ENCODE measurements around the gene TPPP3. TPM values are rescaled to one million over a fixed set of nuclear protein-coding genes. Genes with fewer than 3 reads are reported as not detected.
"Not testable (repeated sequence)": the region's sequence is repeated elsewhere in the genome, so short reads cannot be mapped to it uniquely, and the experiment has no call there.

The TPPP3 gene
- total RNA-seq, 1 donor from 2014 or later, result 3.7 TPM

GRCh38 chr16:67425580-67425979 lies 32.3 kb upstream of the TPPP3 start:
- ATAC-seq, result no peak

- ATAC-seq, result no peak
These were observed 31.8 kb upstream of the TPPP3 start for GRCh38 chr16:67425061-67425460.

GRCh38 chr16:67424261-67424615 lies 30.9 kb upstream of the TPPP3 start:
- ATAC-seq, result no peak

- no peak for ATAC-seq
These were observed 30.4 kb upstream of the TPPP3 start for GRCh38 chr16:67423611-67424260.

GRCh38 chr16:67423015-67423414 lies 29.7 kb upstream of the TPPP3 start:
- ATAC-seq, result no peak

- ATAC-seq, result no peak
These were observed 27.7 kb upstream of the TPPP3 start for GRCh38 chr16:67421030-67421429.

GRCh38 chr16:67419931-67420330 lies 26.6 kb upstream of the TPPP3 start:
- no peak for ATAC-seq

GRCh38 chr16:67419502-67419901 lies 26.2 kb upstream of the TPPP3 start:
- ATAC-seq, result no peak

GRCh38 chr16:67417333-67418061 lies 24.2 kb upstream of the TPPP3 start:
- ATAC-seq, result no peak

GRCh38 chr16:67415872-67416793 lies 22.8 kb upstream of the TPPP3 start, which contains the start of gene ZDHHC1:
TSS of gene ZDHHC1 (minus strand) at chr16:67416477. CDS start at chr16:67407775, 8,702 bp downstream.
- peak; percentile 91 for ATAC-seq

- ATAC-seq, result not testable (repeated sequence)
These were observed 22.1 kb upstream of the TPPP3 start for GRCh38 chr16:67415421-67415820.

- ATAC-seq, result no peak
These were observed 20.9 kb upstream of the TPPP3 start for GRCh38 chr16:67413978-67414911.

- no peak for ATAC-seq
These were observed 19.0 kb upstream of the TPPP3 start for GRCh38 chr16:67412294-67412693.

GRCh38 chr16:67411339-67411738 lies 18.0 kb upstream of the TPPP3 start:
- no peak for ATAC-seq

- no peak for ATAC-seq
These were observed 16.3 kb upstream of the TPPP3 start for GRCh38 chr16:67409631-67410030.

- ATAC-seq, result no peak
These were observed 14.6 kb upstream of the TPPP3 start for GRCh38 chr16:67407788-67408452.

GRCh38 chr16:67407176-67407787 lies 14.0 kb upstream of the TPPP3 start:
- no peak for ATAC-seq

GRCh38 chr16:67406111-67406971 lies 13.0 kb upstream of the TPPP3 start:
- no peak for ATAC-seq

GRCh38 chr16:67405336-67405735 lies 12.0 kb upstream of the TPPP3 start:
- ATAC-seq, result no peak

GRCh38 chr16:67404740-67405226 lies 11.5 kb upstream of the TPPP3 start:
- ATAC-seq, result peak; percentile 96
